Kidney (tissue), 14 donors: ENCODE data around the gene CD19. TPM values are rescaled to one million over a fixed set of nuclear protein-coding genes. Genes with fewer than 3 reads are reported as not detected.
A peak's percentile ranks its signal among the peaks of the same experiment; 100 is the strongest.

Source experiments
- DNase-seq, 5 donors: peaks; one replicate each; pipeline ENCODE4 v3.0.0-alpha.2; 2013 to 2020
- FAIRE-seq: peaks from 2 replicates; lab custom pipeline; 2012; peaks lifted over from hg19 to GRCh38; lab: Jason Lieb, UNC
- H3K27ac ChIP-seq, 2 donors: one replicate each; pipeline ENCODE4 v1.7.0; 2013; ENCODE audit warnings: low read depth in 2 of 2, low read length in 2 of 2, inconsistent platforms in 1 of 2
- H3K27me3 ChIP-seq: one replicate; pipeline ENCODE4 v1.7.1; 2013; ENCODE audit warnings: low read length, inconsistent platforms; ENCODE audit not compliant: control insufficient read depth, insufficient read depth
- H3K36me3 ChIP-seq, 3 donors: one replicate each; pipeline versions ENCODE4 v1.7.0 to v1.7.1; 2013; ENCODE audit warnings: low read length in 3 of 3, control low read depth in 1 of 3, inconsistent platforms in 1 of 3; ENCODE audit not compliant: insufficient read depth in 3 of 3, control insufficient read depth in 2 of 3
- H3K4me1 ChIP-seq, 3 donors: one replicate each; pipeline versions ENCODE4 v1.7.0 to v1.7.1; 2013; ENCODE audit warnings: low read length in 3 of 3, inconsistent platforms in 1 of 3, low read depth in 1 of 3; ENCODE audit not compliant: control insufficient read depth in 2 of 3, insufficient read depth in 2 of 3
- H3K4me3 ChIP-seq, 3 donors: one replicate each; pipeline versions ENCODE4 v1.7.0 to v1.8.1; 2013; ENCODE audit warnings: low read length in 3 of 3, control low read depth in 1 of 3, inconsistent platforms in 1 of 3
- H3K9ac ChIP-seq, 3 donors: one replicate each; pipeline versions ENCODE4 v1.7.0 to v1.7.1; 2013; ENCODE audit warnings: low read length in 3 of 3, control low read depth in 1 of 3, inconsistent platforms in 1 of 3
- H3K9me3 ChIP-seq, 3 donors: one replicate each; pipeline versions ENCODE4 v1.7.0 to v1.7.1; 2013; ENCODE audit warnings: low read length in 3 of 3, control low read depth in 1 of 3, inconsistent platforms in 1 of 3; ENCODE audit not compliant: control insufficient read depth in 2 of 3, insufficient read depth in 1 of 3
- CTCF ChIP-seq: IDR thresholded peaks from 3 replicates; pipeline ENCODE4 v1.5.1; 2012; ENCODE audit warnings: mild to moderate bottlenecking, moderate library complexity, borderline replicate concordance; ENCODE audit not compliant: insufficient read depth; ENCODE audit errors: extremely low read depth
- intact Hi-C: fragments of 100-400 bp; cut with DNase I; formaldehyde crosslinking; loops from one replicate; pipeline ENCODE4 v1.11.1; 2022
- polyA plus RNA-seq: library from polyadenylated mRNA; stranded (reverse); fragments of 350-450 nt; fragmentation: Illumina TruSeq; extraction: RNeasy Lipid Tissue Mini Kit (QIAGEN cat#74804); gene quantifications from one replicate; pipeline ENCODE4 v1.2.3, GENCODE V29; 2014; ENCODE audit warnings: low read depth, low replicate concordance; ENCODE audit not compliant: insufficient read depth
- total RNA-seq: library from RNA; stranded (reverse); fragmentation: NEBNext Ultra II Directional; extraction: Animal tissue kit (Norgen Biotek cat#: 25700); gene quantifications from one replicate; pipeline ENCODE4 v1.2.1, GENCODE V29; 2021
- donor health status: control.
- donor health status: control.
- donor health status: control.
- donor health status: control.
- donor health status: control.
- donor health status: DM: yes; HTN: yes; CAD: no.
- donor health status: Normal renal cell carcinoma (clear cell type).

The CD19 gene
- total and polyA plus RNA-seq, 2 donors from 2014 or later, result 0.47 to 2.6 TPM

GRCh38 chr16:28935346-28935745, 3.6 kb downstream of the CD19 start:
- Histone ChIP-seq H3K36me3 (no peaks in the 10 kb centered on the region), H3K4me3 (no peak overlapping the region), H3K9ac (no peak overlapping the region), H3K4me1 (no peaks in the 10 kb centered on the region), H3K27me3 (no peaks in the 10 kb centered on the region), H3K9me3 (no peaks in the 10 kb centered on the region), H3K27ac (no peak overlapping the region)
- TF ChIP-seq CTCF, result no peak
- no peak for FAIRE-seq
- intact Hi-C loops, result no loop called here
- DNase-seq, result no peak

- no peak overlapping the region for H3K27ac ChIP-seq
- FAIRE-seq, result no peak
- H3K9ac ChIP-seq, result peak overlapping the region in 1 of 3 donors; percentile 20
- H3K4me3 ChIP-seq, result peak overlapping the region in 2 of 3 donors; percentile 21
- no peaks in the 10 kb centered on the region for H3K9me3 ChIP-seq
- no peak for TF ChIP-seq CTCF
- H3K4me1 ChIP-seq, result no peaks in the 10 kb centered on the region
- no peaks in the 10 kb centered on the region for H3K27me3 ChIP-seq
- H3K36me3 ChIP-seq, result no peaks in the 10 kb centered on the region
- intact Hi-C loops, result no loop called here
- DNase-seq, result peak; percentile 80 to 92 (median 84)
Measured at GRCh38 chr16:28935924-28936783, 4.4 kb downstream of the CD19 start.

GRCh38 chr16:28936784-28937155, 5.0 kb downstream of the CD19 start:
- DNase-seq, result no peak
- H3K4me3 ChIP-seq, result no peak overlapping the region
- no peak for FAIRE-seq

More at GRCh38 chr16:28936784-28937155, 5.0 kb downstream of the CD19 start:
- TF ChIP-seq CTCF, result no peak
- intact Hi-C loops, result no loop called here
- Histone ChIP-seq H3K4me1 (no peaks in the 10 kb centered on the region), H3K27me3 (no peaks in the 10 kb centered on the region), H3K36me3 (no peaks in the 10 kb centered on the region), H3K27ac (no peak overlapping the region), H3K9ac (no peak overlapping the region), H3K9me3 (no peaks in the 10 kb centered on the region)
